CD4-positive, alpha-beta memory T cell (primary cell): ENCODE results near the gene PRLHR. TPM values are rescaled to one million over a fixed set of nuclear protein-coding genes. Genes with fewer than 3 reads are reported as not detected.

Source experiments
- CTCF ChIA-PET: fragments of 350-600 bp; sonication (Branson Sonifier 250); formaldehyde crosslinking; loops from one replicate; lab custom pipeline; 2021; ENCODE audit warnings: inconsistent platforms; ENCODE audit not compliant: partially characterized antibody; lab: Charles Lee
- POLR2A ChIA-PET: fragments of 350-600 bp; sonication (Branson Sonifier 250); formaldehyde crosslinking; loops from one replicate; lab custom pipeline; 2021; ENCODE audit not compliant: partially characterized antibody; lab: Charles Lee
- DNase-seq, 5 donors: peaks; one replicate each; pipeline versions ENCODE4 v3.0.0 to v3.0.0-alpha.2; 2020 to 2022; ENCODE audit warnings: mixed read lengths in 1 of 5
- H3K27ac ChIP-seq: one replicate; pipeline ENCODE4 v1.7.0; 2013; ENCODE audit warnings: low read depth, low read length
- H3K27me3 ChIP-seq: 2 replicates; pipeline ENCODE4 v1.7.0; 2013; ENCODE audit warnings: mild to moderate bottlenecking, low read length, moderate library complexity; ENCODE audit not compliant: insufficient read depth
- H3K36me3 ChIP-seq: 2 replicates; pipeline ENCODE4 v1.7.0; 2013; ENCODE audit warnings: mild to moderate bottlenecking, low read length, moderate library complexity; ENCODE audit not compliant: insufficient read depth
- H3K4me1 ChIP-seq: 2 replicates; pipeline ENCODE4 v1.7.0; 2013; ENCODE audit warnings: mild to moderate bottlenecking, low read length, moderate library complexity; ENCODE audit not compliant: insufficient read depth
- H3K4me3 ChIP-seq, 2 donors: one replicate each; pipeline ENCODE4 v1.7.0; 2013; ENCODE audit warnings: low read length in 2 of 2, mild to moderate bottlenecking in 1 of 2
- H3K9me3 ChIP-seq, 2 donors: one replicate each; pipeline ENCODE4 v1.7.0; 2013; ENCODE audit warnings: low read length in 2 of 2, control low read depth in 1 of 2; ENCODE audit not compliant: control insufficient read depth in 1 of 2
- H3K27ac Mint-ChIP-seq, 7 donors: one replicate each; pipeline ENCODE4 v1.8.0; 2020 to 2021; ENCODE audit warnings: mixed read lengths in 7 of 7, mild to moderate bottlenecking in 6 of 7, inconsistent platforms in 3 of 7, moderate library complexity in 3 of 7
- H3K27me3 Mint-ChIP-seq, 2 donors: one replicate each; pipeline ENCODE4 v1.8.0; 2020 to 2021; ENCODE audit warnings: mixed read lengths in 2 of 2
- H3K36me3 Mint-ChIP-seq, 2 donors: one replicate each; pipeline ENCODE4 v1.8.0; 2020 to 2021; ENCODE audit warnings: mixed read lengths in 2 of 2, inconsistent platforms in 1 of 2, mild to moderate bottlenecking in 1 of 2
- H3K4me1 Mint-ChIP-seq, 4 donors: one replicate each; pipeline ENCODE4 v1.8.0; 2020 to 2021; ENCODE audit warnings: mixed read lengths in 4 of 4, mild to moderate bottlenecking in 1 of 4
- H3K4me3 Mint-ChIP-seq, 8 donors: one replicate each; pipeline ENCODE4 v1.8.0; 2020 to 2021; ENCODE audit warnings: mixed read lengths in 8 of 8, mild to moderate bottlenecking in 7 of 8, moderate library complexity in 6 of 8, inconsistent platforms in 3 of 8
- H3K9me3 Mint-ChIP-seq, 8 donors: one replicate each; pipeline ENCODE4 v1.8.0; 2020 to 2021; ENCODE audit warnings: mixed read lengths in 8 of 8, mild to moderate bottlenecking in 5 of 8, inconsistent platforms in 3 of 8, moderate library complexity in 1 of 8
- intact Hi-C: fragments of 100-400 bp; cut with micrococcal nuclease; formaldehyde crosslinking; loops from one replicate; pipeline ENCODE4 v1.15.1; 2023
- polyA plus RNA-seq, 2 donors: library from polyadenylated mRNA; unstranded; fragments of 300-500 nt; fragmentation: Illumina TruSeq; gene quantifications; one replicate each; pipeline ENCODE4 v1.2.3, GENCODE V29; 2021
- total RNA-seq, 2 experiments: library from RNA; stranded (reverse); gene quantifications; one replicate each; pipeline ENCODE4 v1.2.3, GENCODE V29; 2021

Gene PRLHR
- total and polyA plus RNA-seq, 4 experiments from 2014 or later = not detected

GRCh38 chr10:118605694-118606093 is 10.2 kb upstream of the PRLHR start:
- intact Hi-C loops = no loop called here
- Mint-ChIP-seq H3K4me1 (no peaks in the 10 kb centered on the region), H3K27ac (no peak overlapping the region), H3K9me3 (peaks cover 0 to 16% (median 10%) of the 10 kb centered on the region in 8 donors), H3K27me3 (peaks cover 0 to 3% of the 10 kb centered on the region in 2 donors), H3K4me3 (no peak overlapping the region), H3K36me3 (no peaks in the 10 kb centered on the region)
- H3K27me3 ChIP-seq = no peaks in the 10 kb centered on the region
- CTCF ChIA-PET = interaction anchor here (1.4 kb wide), 1 partner anchor 11 kb away, joined by 4 read pairs; no protein-coding TSS in a partner anchor
- no peaks in the 10 kb centered on the region for H3K36me3 ChIP-seq
- H3K9me3 ChIP-seq = peaks cover 0 to 8% of the 10 kb centered on the region in 2 donors
- no peak overlapping the region for H3K4me3 ChIP-seq
- H3K4me1 ChIP-seq = no peaks in the 10 kb centered on the region
- no peak for DNase-seq
- no peak overlapping the region for H3K27ac ChIP-seq
- POLR2A ChIA-PET = no interaction called here

GRCh38 chr10:118596426-118597124 is 1.1 kb upstream of the PRLHR start:
- POLR2A ChIA-PET = no interaction called here
- intact Hi-C loops = loop anchor here (10.0 kb wide), 1 partner anchor 68 kb away; no protein-coding TSS in a partner anchor
- H3K9me3 ChIP-seq = no peaks in the 10 kb centered on the region
- peak overlapping the region in 6 of 8 donors; percentile 9 to 62 (median 36) for H3K4me3 Mint-ChIP-seq
- H3K36me3 ChIP-seq = no peaks in the 10 kb centered on the region
- H3K4me3 ChIP-seq = no peak overlapping the region
- peaks cover 0 to 12% (median 3%) of the 10 kb centered on the region in 8 donors for H3K9me3 Mint-ChIP-seq
- peaks cover 8 to 34% (median 14%) of the 10 kb centered on the region in 4 donors for H3K4me1 Mint-ChIP-seq
- H3K27ac Mint-ChIP-seq = no peak overlapping the region
- peaks cover 44% of the 10 kb centered on the region in 2 donors for H3K27me3 Mint-ChIP-seq
- CTCF ChIA-PET = interaction anchor here (0.7 to 1.4 kb wide), 6 partner anchors 26 to 130 kb away, joined by 3 to 4 read pairs (median 3); no protein-coding TSS in a partner anchor
- DNase-seq = no peak
- no peaks in the 10 kb centered on the region for H3K36me3 Mint-ChIP-seq
- peaks cover 17% of the 10 kb centered on the region for H3K4me1 ChIP-seq
- H3K27ac ChIP-seq = no peak overlapping the region
- peaks cover 17% of the 10 kb centered on the region for H3K27me3 ChIP-seq

GRCh38 chr10:118595064-118595420 is 406 bp downstream of the PRLHR start:
- intact Hi-C loops = loop anchor here (10.0 kb wide), 1 partner anchor 70 kb away; no protein-coding TSS in a partner anchor
- DNase-seq = no peak

GRCh38 chr10:118594392-118595063 is 920 bp downstream of the PRLHR start:
- no peak overlapping the region for H3K27ac ChIP-seq
- peak in 4 of 5 donors; percentile 20 to 35 (median 29) for DNase-seq
- intact Hi-C loops = loop anchor here (1.0 to 10.0 kb wide), 2 partner anchors 70 to 127 kb away; no protein-coding TSS in a partner anchor
- ChIA-PET POLR2A (no interaction called here), CTCF (interaction anchor here (0.8 to 4.4 kb wide), 7 partner anchors 11 to 126 kb away, joined by 3 to 35 read pairs (median 4); no protein-coding TSS in a partner anchor)
- H3K4me3 ChIP-seq = no peak overlapping the region
- no peaks in the 10 kb centered on the region for H3K9me3 ChIP-seq
- peaks cover 0 to 10% (median 3%) of the 10 kb centered on the region in 8 donors for H3K9me3 Mint-ChIP-seq
- no peaks in the 10 kb centered on the region for H3K36me3 ChIP-seq
- no peaks in the 10 kb centered on the region for H3K36me3 Mint-ChIP-seq
- H3K27me3 ChIP-seq = peaks cover 17% of the 10 kb centered on the region
- no peak overlapping the region for H3K27ac Mint-ChIP-seq
- H3K4me3 Mint-ChIP-seq = peak overlapping the region in 3 of 8 donors; percentile 8 to 67 (median 50)
- H3K4me1 Mint-ChIP-seq = peaks cover 8 to 34% (median 14%) of the 10 kb centered on the region in 4 donors
- peaks cover 41 to 44% of the 10 kb centered on the region in 2 donors for H3K27me3 Mint-ChIP-seq
- H3K4me1 ChIP-seq = peaks cover 17% of the 10 kb centered on the region

More at GRCh38 chr10:118595064-118595420, 406 bp downstream of the PRLHR start:
- H3K36me3 Mint-ChIP-seq = no peaks in the 10 kb centered on the region
- no peak overlapping the region for H3K4me3 ChIP-seq
- no peak overlapping the region for H3K27ac ChIP-seq
- peaks cover 17% of the 10 kb centered on the region for H3K27me3 ChIP-seq
- ChIA-PET POLR2A (no interaction called here), CTCF (interaction anchor here (1.3 to 4.4 kb wide), 7 partner anchors 11 to 131 kb away, joined by 3 to 35 read pairs (median 4); no protein-coding TSS in a partner anchor)
- peaks cover 0 to 10% (median 3%) of the 10 kb centered on the region in 8 donors for H3K9me3 Mint-ChIP-seq
- H3K4me1 Mint-ChIP-seq = peaks cover 8 to 34% (median 14%) of the 10 kb centered on the region in 4 donors
- H3K4me3 Mint-ChIP-seq = peak overlapping the region in 5 of 8 donors; percentile 50 to 70 (median 52)
- peaks cover 44% of the 10 kb centered on the region in 2 donors for H3K27me3 Mint-ChIP-seq
- peaks cover 17% of the 10 kb centered on the region for H3K4me1 ChIP-seq
- H3K9me3 ChIP-seq = no peaks in the 10 kb centered on the region
- H3K36me3 ChIP-seq = no peaks in the 10 kb centered on the region
- no peak overlapping the region for H3K27ac Mint-ChIP-seq

- Histone ChIP-seq H3K9me3 (no peaks in the 10 kb centered on the region), H3K36me3 (no peaks in the 10 kb centered on the region), H3K4me3 (no peak overlapping the region), H3K27me3 (peaks cover 17% of the 10 kb centered on the region), H3K27ac (no peak overlapping the region), H3K4me1 (peaks cover 17% of the 10 kb centered on the region)
- Mint-ChIP-seq H3K4me3 (no peak overlapping the region), H3K9me3 (peaks cover 0 to 10% (median 3%) of the 10 kb centered on the region in 8 donors), H3K4me1 (peaks cover 8 to 34% (median 14%) of the 10 kb centered on the region in 4 donors), H3K27me3 (peaks cover 41 to 42% of the 10 kb centered on the region in 2 donors), H3K36me3 (no peaks in the 10 kb centered on the region), H3K27ac (no peak overlapping the region)
- POLR2A ChIA-PET = interaction anchor here (0.7 to 0.8 kb wide), 2 partner anchors 106 to 139 kb away, joined by 3 read pairs; no protein-coding TSS in a partner anchor
- intact Hi-C loops = loop anchor here (10.0 kb wide), 1 partner anchor 72 kb away; no protein-coding TSS in a partner anchor
- DNase-seq = no peak
- CTCF ChIA-PET = interaction anchor here (0.8 to 4.4 kb wide), 3 partner anchors 68 to 142 kb away, joined by 3 to 35 read pairs (median 3); no protein-coding TSS in a partner anchor
These were observed 2.6 kb downstream of the PRLHR start for GRCh38 chr10:118592675-118593330.

GRCh38 chr10:118590334-118590733 is 5.1 kb downstream of the PRLHR start:
- peaks cover 10% of the 10 kb centered on the region for H3K4me1 ChIP-seq
- H3K4me3 ChIP-seq = no peak overlapping the region
- H3K9me3 ChIP-seq = no peaks in the 10 kb centered on the region
- Mint-ChIP-seq H3K4me1 (peaks cover 3 to 17% (median 3%) of the 10 kb centered on the region in 4 donors), H3K36me3 (no peaks in the 10 kb centered on the region), H3K4me3 (no peak overlapping the region), H3K27me3 (peaks cover 24 to 25% of the 10 kb centered on the region in 2 donors), H3K27ac (no peak overlapping the region), H3K9me3 (peaks cover 0 to 9% (median 0%) of the 10 kb centered on the region in 8 donors)
- CTCF ChIA-PET = interaction anchor here (1.3 to 1.6 kb wide), 2 partner anchors 21 to 130 kb away, joined by 3 to 5 read pairs; no protein-coding TSS in a partner anchor
- intact Hi-C loops = loop anchor here (10.0 kb wide), 1 partner anchor 74 kb away; no protein-coding TSS in a partner anchor
- peaks cover 5% of the 10 kb centered on the region for H3K27me3 ChIP-seq
- H3K36me3 ChIP-seq = no peaks in the 10 kb centered on the region
- no peak for DNase-seq
- POLR2A ChIA-PET = no interaction called here
- H3K27ac ChIP-seq = no peak overlapping the region
